ENCODE data around the gene CAPN2. TPM values are rescaled to one million over a fixed set of nuclear protein-coding genes. Genes with fewer than 3 reads are reported as not detected.

Gene CAPN2
- total RNA-seq, 1 experiment from 2014 or later: not detected

GRCh38 chr1:223747838-223748335, 35.5 kb downstream of the CAPN2 start:
- H3K4me2 ChIP-seq (ENCODE audit: low read depth, low read length, poor library complexity, severe bottlenecking): no peak overlapping the region
- no peak overlapping the region for H3K4me3 ChIP-seq (ENCODE audit: low read length)
- H4K20me1 ChIP-seq (ENCODE audit: insufficient read depth, low read depth, low read length): no peaks in the 10 kb centered on the region
- H3K9me2 ChIP-seq (replicated peaks; ENCODE audit: insufficient read depth, low read length): no peaks in the 10 kb centered on the region
- no peak for DNase-seq
- no peak overlapping the region for H3K9ac ChIP-seq (ENCODE audit: low read length)
- no peaks in the 10 kb centered on the region for H3K9me3 ChIP-seq (ENCODE audit: low read length)
- H3K4me1 ChIP-seq (ENCODE audit: low read length): no peaks in the 10 kb centered on the region
- no peak overlapping the region for H2AFZ ChIP-seq (ENCODE audit: low read length)
- no peaks in the 10 kb centered on the region for H3K27me3 ChIP-seq (ENCODE audit: low read length)
- H3K79me2 ChIP-seq (ENCODE audit: low read length): no peaks in the 10 kb centered on the region
- no peaks in the 10 kb centered on the region for H3K36me3 ChIP-seq (ENCODE audit: insufficient read depth, low read length)
- no peak overlapping the region for H3K27ac ChIP-seq (ENCODE audit: low read length)

DNA sequence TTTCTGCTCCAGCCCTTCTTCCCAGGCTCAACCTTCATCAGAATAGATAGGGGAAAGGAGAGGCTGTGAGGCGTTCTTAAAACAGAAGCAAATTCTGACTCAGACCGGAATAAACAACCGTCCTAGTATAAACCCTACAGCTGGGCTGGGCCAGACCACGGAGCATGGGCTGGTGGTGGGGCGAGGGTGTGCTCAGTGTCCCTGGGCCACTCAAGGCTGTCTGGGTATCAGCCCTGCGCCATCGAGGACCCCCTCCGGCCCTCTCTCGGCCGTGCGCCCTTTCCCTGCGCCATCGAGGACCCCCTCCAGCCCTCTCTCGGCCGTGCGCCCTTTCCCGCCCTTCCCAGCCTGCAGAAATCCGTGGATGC, 36.0 kb downstream of the CAPN2 start:
- Histone ChIP-seq H3K9me3 (ENCODE audit: low read length) (no peaks in the 10 kb centered on the region), H3K36me3 (ENCODE audit: insufficient read depth, low read length) (no peaks in the 10 kb centered on the region), H3K4me1 (ENCODE audit: low read length) (no peaks in the 10 kb centered on the region), H3K4me3 (ENCODE audit: low read length) (no peak overlapping the region), H3K27me3 (ENCODE audit: low read length) (no peaks in the 10 kb centered on the region), H4K20me1 (ENCODE audit: insufficient read depth, low read depth, low read length) (no peaks in the 10 kb centered on the region), H3K4me2 (ENCODE audit: low read depth, low read length, poor library complexity, severe bottlenecking) (no peak overlapping the region), H2AFZ (ENCODE audit: low read length) (no peak overlapping the region), H3K9me2 (replicated peaks; ENCODE audit: insufficient read depth, low read length) (no peaks in the 10 kb centered on the region), H3K9ac (ENCODE audit: low read length) (no peak overlapping the region), H3K79me2 (ENCODE audit: low read length) (no peaks in the 10 kb centered on the region), H3K27ac (ENCODE audit: low read length) (no peak overlapping the region)
- DNase-seq: no peak

- no peaks in the 10 kb centered on the region for H3K36me3 ChIP-seq (ENCODE audit: insufficient read depth, low read length)
- H3K4me1 ChIP-seq (ENCODE audit: low read length): no peaks in the 10 kb centered on the region
- H3K27ac ChIP-seq (ENCODE audit: low read length): no peak overlapping the region
- H3K4me3 ChIP-seq (ENCODE audit: low read length): no peak overlapping the region
- no peaks in the 10 kb centered on the region for H4K20me1 ChIP-seq (ENCODE audit: insufficient read depth, low read depth, low read length)
- H3K9ac ChIP-seq (ENCODE audit: low read length): no peak overlapping the region
- no peaks in the 10 kb centered on the region for H3K9me2 ChIP-seq (replicated peaks; ENCODE audit: insufficient read depth, low read length)
- H2AFZ ChIP-seq (ENCODE audit: low read length): no peak overlapping the region
- H3K4me2 ChIP-seq (ENCODE audit: low read depth, low read length, poor library complexity, severe bottlenecking): no peak overlapping the region
- no peaks in the 10 kb centered on the region for H3K27me3 ChIP-seq (ENCODE audit: low read length)
- DNase-seq: peak; percentile 70
- H3K9me3 ChIP-seq (ENCODE audit: low read length): no peaks in the 10 kb centered on the region
- H3K79me2 ChIP-seq (ENCODE audit: low read length): no peaks in the 10 kb centered on the region
Observed at GRCh38 chr1:223748773-223749733, 36.7 kb downstream of the CAPN2 start.

DNA sequence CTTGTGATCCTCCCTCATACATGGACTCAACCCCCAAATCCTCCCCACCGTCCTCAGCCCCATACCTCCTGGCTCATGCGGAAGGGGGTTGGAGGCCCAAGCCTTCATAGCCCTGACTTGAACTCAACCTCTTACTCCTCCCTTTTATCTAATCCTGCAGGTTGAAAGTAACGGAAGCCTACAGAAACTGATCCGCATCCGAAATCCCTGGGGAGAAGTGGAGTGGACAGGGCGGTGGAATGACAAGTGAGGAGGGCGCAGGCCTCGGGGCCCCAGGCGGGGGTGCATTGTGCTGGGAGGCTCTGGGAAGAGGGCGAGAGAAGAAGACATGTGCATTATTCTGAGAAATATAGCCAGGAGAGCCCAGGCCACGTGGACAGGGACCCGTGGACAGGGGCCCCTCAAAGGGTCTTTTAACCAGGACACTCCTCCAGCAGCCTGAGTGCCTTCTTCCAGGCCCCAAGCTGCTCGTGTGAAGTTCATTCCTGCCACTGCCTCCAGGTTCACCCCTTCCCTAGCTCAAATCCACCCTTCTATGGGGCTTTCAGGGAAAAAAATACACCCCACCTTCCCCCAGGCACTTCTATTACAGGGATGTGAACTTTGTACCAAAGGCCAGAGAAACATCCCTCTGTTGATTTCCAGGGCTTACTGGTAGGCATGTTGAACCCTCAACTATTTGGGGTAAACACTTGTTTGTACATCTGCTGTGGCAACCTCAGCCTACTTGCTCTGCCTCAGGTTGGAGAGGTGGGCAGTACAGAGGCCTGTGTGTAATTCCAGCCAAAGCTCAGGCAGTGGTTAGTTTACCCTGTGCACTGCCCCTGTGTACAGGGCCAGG, 38.6 kb downstream of the CAPN2 start:
- Histone ChIP-seq H3K9ac (ENCODE audit: low read length) (no peak overlapping the region), H3K27ac (ENCODE audit: low read length) (no peak overlapping the region), H3K9me2 (replicated peaks; ENCODE audit: insufficient read depth, low read length) (no peaks in the 10 kb centered on the region), H3K36me3 (ENCODE audit: insufficient read depth, low read length) (no peaks in the 10 kb centered on the region), H2AFZ (ENCODE audit: low read length) (no peak overlapping the region), H4K20me1 (ENCODE audit: insufficient read depth, low read depth, low read length) (no peaks in the 10 kb centered on the region), H3K27me3 (ENCODE audit: low read length) (no peaks in the 10 kb centered on the region), H3K4me3 (ENCODE audit: low read length) (no peak overlapping the region), H3K9me3 (ENCODE audit: low read length) (no peaks in the 10 kb centered on the region), H3K4me1 (ENCODE audit: low read length) (no peaks in the 10 kb centered on the region), H3K4me2 (ENCODE audit: low read depth, low read length, poor library complexity, severe bottlenecking) (no peak overlapping the region), H3K79me2 (ENCODE audit: low read length) (no peaks in the 10 kb centered on the region)
- no peak for DNase-seq

DNA sequence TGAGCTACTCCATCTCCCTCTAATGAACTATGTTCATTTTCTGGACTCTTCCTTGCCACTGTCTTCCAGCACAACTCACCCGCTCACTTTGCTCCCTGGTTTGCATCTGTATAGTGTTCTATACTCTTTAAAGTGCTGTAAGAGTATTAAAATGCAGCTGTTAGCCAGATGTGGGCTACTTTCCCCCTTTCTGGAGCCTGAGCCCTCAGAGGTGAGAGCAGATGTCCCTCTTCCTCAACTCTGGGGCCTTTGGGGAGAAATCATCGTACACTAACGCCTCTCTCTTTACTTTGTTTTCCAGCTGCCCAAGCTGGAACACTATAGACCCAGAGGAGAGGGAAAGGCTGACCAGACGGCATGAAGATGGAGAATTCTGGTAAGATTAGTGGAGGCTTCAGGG, 39.4 kb downstream of the CAPN2 start:
- DNase-seq: no peak
- H3K4me1 ChIP-seq (ENCODE audit: low read length): no peaks in the 10 kb centered on the region
- no peaks in the 10 kb centered on the region for H3K9me2 ChIP-seq (replicated peaks; ENCODE audit: insufficient read depth, low read length)
- no peaks in the 10 kb centered on the region for H3K36me3 ChIP-seq (ENCODE audit: insufficient read depth, low read length)
- H3K79me2 ChIP-seq (ENCODE audit: low read length): no peaks in the 10 kb centered on the region
- no peak overlapping the region for H3K9ac ChIP-seq (ENCODE audit: low read length)
- no peak overlapping the region for H3K4me2 ChIP-seq (ENCODE audit: low read depth, low read length, poor library complexity, severe bottlenecking)
- no peaks in the 10 kb centered on the region for H4K20me1 ChIP-seq (ENCODE audit: insufficient read depth, low read depth, low read length)
- H3K27me3 ChIP-seq (ENCODE audit: low read length): no peaks in the 10 kb centered on the region
- H2AFZ ChIP-seq (ENCODE audit: low read length): no peak overlapping the region
- H3K27ac ChIP-seq (ENCODE audit: low read length): no peak overlapping the region
- H3K9me3 ChIP-seq (ENCODE audit: low read length): no peaks in the 10 kb centered on the region
- H3K4me3 ChIP-seq (ENCODE audit: low read length): no peak overlapping the region

DNA sequence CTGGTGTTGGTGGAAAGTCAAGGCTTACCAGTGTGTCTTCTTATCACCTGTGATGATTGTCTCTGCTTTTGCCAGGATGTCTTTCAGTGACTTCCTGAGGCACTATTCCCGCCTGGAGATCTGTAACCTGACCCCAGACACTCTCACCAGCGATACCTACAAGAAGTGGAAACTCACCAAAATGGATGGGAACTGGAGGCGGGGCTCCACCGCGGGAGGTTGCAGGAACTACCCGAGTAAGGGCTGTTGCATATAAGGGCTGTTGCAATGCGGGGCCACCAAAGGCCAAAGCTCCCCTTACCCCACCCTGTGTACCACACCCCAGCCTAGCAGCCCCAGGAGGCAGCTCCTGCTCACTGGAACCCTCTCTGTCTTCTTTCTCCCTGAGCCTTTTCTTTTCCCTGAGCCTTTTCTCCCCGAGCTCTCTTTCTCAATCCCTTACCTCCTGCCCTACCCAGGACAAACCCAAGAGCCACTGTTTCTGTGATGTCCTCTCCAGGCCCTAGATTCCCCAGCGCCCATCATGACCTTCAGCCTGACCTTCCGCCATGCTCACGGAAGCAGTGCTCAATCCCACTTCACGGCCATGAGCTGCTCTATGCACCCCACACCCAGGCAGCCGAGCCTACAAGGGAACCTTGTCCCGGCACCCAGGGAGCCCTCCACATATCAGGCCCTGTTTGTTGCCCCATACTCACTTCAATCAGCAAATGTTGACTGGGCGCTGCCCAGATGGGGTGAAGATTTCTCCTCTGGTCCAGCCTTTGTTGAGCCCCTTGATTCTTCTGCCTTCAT, 40.6 kb downstream of the CAPN2 start:
- no peaks in the 10 kb centered on the region for H3K9me2 ChIP-seq (replicated peaks; ENCODE audit: insufficient read depth, low read length)
- H2AFZ ChIP-seq (ENCODE audit: low read length): no peak overlapping the region
- H3K36me3 ChIP-seq (ENCODE audit: insufficient read depth, low read length): no peaks in the 10 kb centered on the region
- H3K4me2 ChIP-seq (ENCODE audit: low read depth, low read length, poor library complexity, severe bottlenecking): no peak overlapping the region
- no peaks in the 10 kb centered on the region for H3K9me3 ChIP-seq (ENCODE audit: low read length)
- no peaks in the 10 kb centered on the region for H4K20me1 ChIP-seq (ENCODE audit: insufficient read depth, low read depth, low read length)
- H3K27me3 ChIP-seq (ENCODE audit: low read length): no peaks in the 10 kb centered on the region
- no peak overlapping the region for H3K9ac ChIP-seq (ENCODE audit: low read length)
- no peak overlapping the region for H3K4me3 ChIP-seq (ENCODE audit: low read length)
- no peak for DNase-seq
- no peaks in the 10 kb centered on the region for H3K79me2 ChIP-seq (ENCODE audit: low read length)
- no peak overlapping the region for H3K27ac ChIP-seq (ENCODE audit: low read length)
- H3K4me1 ChIP-seq (ENCODE audit: low read length): no peaks in the 10 kb centered on the region

DNA sequence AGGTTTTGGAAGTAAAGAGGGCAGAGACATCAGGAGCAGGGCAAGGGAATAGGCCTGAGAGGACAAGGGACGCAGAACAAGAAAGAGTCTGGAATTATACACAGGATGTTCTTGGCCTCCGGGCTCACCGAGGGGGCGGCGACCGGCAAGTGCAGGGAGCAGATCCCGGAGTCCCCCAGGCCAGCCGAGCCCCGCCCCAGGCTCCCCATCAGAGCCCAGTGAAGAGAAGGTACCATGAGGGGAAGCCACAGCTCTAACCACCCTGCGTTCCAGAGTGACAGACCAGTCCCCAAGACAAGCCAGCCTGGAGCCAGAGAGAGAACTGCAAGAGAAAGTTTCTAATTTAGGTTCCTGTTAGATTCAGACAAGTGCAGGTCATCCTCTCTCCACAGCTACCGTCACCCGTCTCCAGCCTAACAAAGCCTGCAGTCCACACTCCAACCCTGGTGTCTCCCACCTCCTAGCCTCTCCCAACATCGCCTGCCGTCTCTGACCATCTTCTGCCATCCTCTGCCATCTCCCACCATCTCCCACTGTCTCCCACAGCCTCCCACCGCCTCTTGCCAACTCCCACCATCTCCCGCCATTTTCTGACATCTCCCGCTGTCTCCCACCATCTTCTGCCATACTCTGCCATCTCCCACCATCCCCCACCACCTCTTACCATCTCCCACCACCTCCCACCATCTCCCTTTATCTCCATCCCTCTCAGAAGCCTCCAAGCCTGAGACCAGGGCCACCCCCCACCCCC, 42.5 kb downstream of the CAPN2 start:
- Histone ChIP-seq H3K9ac (ENCODE audit: low read length) (no peak overlapping the region), H3K36me3 (ENCODE audit: insufficient read depth, low read length) (no peaks in the 10 kb centered on the region)

More for the DNA sequence above, 42.5 kb downstream of the CAPN2 start:
- Histone ChIP-seq H4K20me1 (ENCODE audit: insufficient read depth, low read depth, low read length) (no peaks in the 10 kb centered on the region), H3K9me2 (replicated peaks; ENCODE audit: insufficient read depth, low read length) (no peaks in the 10 kb centered on the region), H3K4me3 (ENCODE audit: low read length) (no peak overlapping the region), H2AFZ (ENCODE audit: low read length) (no peak overlapping the region), H3K4me1 (ENCODE audit: low read length) (no peaks in the 10 kb centered on the region), H3K27me3 (ENCODE audit: low read length) (no peaks in the 10 kb centered on the region), H3K9me3 (ENCODE audit: low read length) (no peaks in the 10 kb centered on the region), H3K4me2 (ENCODE audit: low read depth, low read length, poor library complexity, severe bottlenecking) (no peak overlapping the region), H3K79me2 (ENCODE audit: low read length) (no peaks in the 10 kb centered on the region), H3K27ac (ENCODE audit: low read length) (no peak overlapping the region)
- DNase-seq: no peak

Measured in Karpas-422 (cell line).